K562 (cell line): ENCODE results near the gene SNX25. TPM values are rescaled to one million over a fixed set of nuclear protein-coding genes. Genes with fewer than 3 reads are reported as not detected.

ENCODE experiments used
- ATAC-seq: fragments of 200-7000 bp; cut with Tn5 transposase; 3 replicates; pipeline ENCODE4 v1.9.1; 2020; ENCODE audit warnings: moderate library complexity
- BruUV-seq: library from RNA; stranded (reverse); fragments of 400-500 nt; replicated peaks from 2 replicates; lab custom pipeline; 2021; lab: Mats Ljungman, UMichigan
- CTCF ChIA-PET: fragments of 300-600 bp; formaldehyde crosslinking; extraction: SDS; loops from one replicate; lab custom pipeline; 2021; ENCODE audit warnings: low intra/inter-chr PET ratio; lab: Yijun Ruan, JAX
- POLR2A ChIA-PET: fragments of 300-600, 350-650 bp; sonication (Branson Sonifier 250); formaldehyde crosslinking; extraction: SDS; loops from one replicate; lab custom pipeline; 2021; ENCODE audit warnings: antibody characterized with exemption, inconsistent platforms; lab: Yijun Ruan, JAX
- DNase-seq, 4 experiments: peaks; one replicate each; pipeline versions ENCODE4 v3.0.0 to v3.0.0-alpha.2; 2011 to 2018; ENCODE audit warnings: low spot score in 3 of 4, mixed read lengths in 3 of 4; ENCODE audit errors: extremely low read depth in 1 of 4
- FAIRE-seq: peaks from 2 replicates; lab custom pipeline; 2011; peaks lifted over from hg19 to GRCh38; lab: Jason Lieb, UNC
- H2AFZ ChIP-seq: 2 replicates; pipeline ENCODE4 v1.6.0; 2011; ENCODE audit warnings: low read depth, low read length, control low read depth, inconsistent platforms
- H3K27ac ChIP-seq: fragments of 200-600 bp; 3 replicates; pipeline ENCODE4 v1.8.0; 2011; ENCODE audit warnings: low read depth, mild to moderate bottlenecking, control low read depth, inconsistent platforms, low read length, moderate library complexity, mixed read lengths; ENCODE audit errors: extremely low read depth
- H3K27me3 ChIP-seq, 2 experiments: fragments of 300-600 bp in 1 of 2; 2 replicates in 1 of 2; 3 replicates in 1 of 2; pipeline versions ENCODE4 v1.6.0 to v1.8.0; 2011; ENCODE audit warnings: inconsistent platforms in 2 of 2, low read length in 2 of 2, mild to moderate bottlenecking in 1 of 2, mixed read lengths in 1 of 2, moderate library complexity in 1 of 2; ENCODE audit not compliant: control insufficient read depth in 2 of 2, insufficient read depth in 2 of 2
- H3K36me3 ChIP-seq: fragments of 300-600 bp; 3 replicates; pipeline ENCODE4 v1.8.0; 2011; ENCODE audit warnings: mild to moderate bottlenecking, low read length, inconsistent platforms; ENCODE audit not compliant: control insufficient read depth, insufficient read depth
- H3K4me1 ChIP-seq, 2 experiments: fragments of 200-600 bp in 1 of 2; replicated peaks in 1 of 2; 2 replicates in 1 of 2; 3 replicates in 1 of 2; pipeline versions ENCODE4 v1.5.1 to v1.8.0; 2011; ENCODE audit warnings: inconsistent platforms in 2 of 2, low read length in 2 of 2, mild to moderate bottlenecking in 1 of 2, mixed read lengths in 1 of 2, moderate library complexity in 1 of 2; ENCODE audit not compliant: control insufficient read depth in 2 of 2, insufficient read depth in 2 of 2
- H3K4me2 ChIP-seq: 2 replicates; pipeline ENCODE4 v1.6.1; 2011; ENCODE audit warnings: low read length, control low read depth, inconsistent platforms, mixed read lengths; ENCODE audit not compliant: insufficient read depth
- H3K4me3 ChIP-seq: fragments of 200-600 bp; sonication (generic), shearing (Covaris generic); 2 replicates; pipeline ENCODE4 v1.5.1; 2016; ENCODE audit warnings: control low read depth, inconsistent platforms
- H3K79me2 ChIP-seq: fragments of 200-600 bp; 3 replicates; pipeline ENCODE4 v1.8.0; 2011; ENCODE audit warnings: low read length, inconsistent platforms; ENCODE audit not compliant: control insufficient read depth, insufficient read depth
- H3K9ac ChIP-seq, 2 experiments: 2 replicates each; pipeline versions ENCODE4 v1.6.0 to v1.6.1; 2011; ENCODE audit warnings: low read depth in 2 of 2, low read length in 2 of 2, control low read depth in 1 of 2, inconsistent platforms in 1 of 2, mild to moderate bottlenecking in 1 of 2, mixed read lengths in 1 of 2; ENCODE audit not compliant: insufficient read depth in 1 of 2
- H3K9me1 ChIP-seq: one replicate; pipeline ENCODE4 v1.6.0; 2011; ENCODE audit warnings: inconsistent platforms, mild to moderate bottlenecking, low read length, moderate library complexity; ENCODE audit not compliant: control insufficient read depth, insufficient read depth
- H3K9me3 ChIP-seq: replicated peaks from 2 replicates; pipeline ENCODE4 v1.5.1; 2011; ENCODE audit warnings: low read depth, low read length, inconsistent platforms; ENCODE audit not compliant: control insufficient read depth, insufficient read depth
- H4K20me1 ChIP-seq: replicated peaks from 2 replicates; pipeline ENCODE4 v1.6.1; 2011; ENCODE audit warnings: low read length, inconsistent platforms, mixed read lengths; ENCODE audit not compliant: control insufficient read depth, insufficient read depth
- BRD4 ChIP-seq: fragments of 200-600 bp; sonication (generic); IDR thresholded peaks from 2 replicates; pipeline ENCODE4 v1.6.1; 2017; ENCODE audit warnings: inconsistent platforms
- CEBPB ChIP-seq: fragments of 450-650 bp; IDR thresholded peaks from 2 replicates; pipeline ENCODE4 v1.6.1; 2016; ENCODE audit warnings: missing genetic modification characterization, missing compliant biosample characterization
- DPF2 ChIP-seq: fragments of 450-650 bp; IDR thresholded peaks from 2 replicates; pipeline ENCODE4 v1.6.1; 2016
- LCOR ChIP-seq: sonication (generic); formaldehyde crosslinking; IDR thresholded peaks from 2 replicates; pipeline ENCODE4 v1.8.0; 2022; ENCODE audit warnings: mild to moderate bottlenecking, missing genetic modification reagents
- SMAD1 ChIP-seq: fragments of 150-350 bp; IDR thresholded peaks from 2 replicates; pipeline ENCODE4 v1.6.1; 2014; ENCODE audit warnings: low read length, low read depth; ENCODE audit not compliant: partially characterized antibody
- SP2 ChIP-seq: IDR thresholded peaks from 2 replicates; pipeline ENCODE4 v1.6.1; 2011; ENCODE audit warnings: mild to moderate bottlenecking, low read depth, low read length, moderate library complexity; ENCODE audit not compliant: poor library complexity, severe bottlenecking; ENCODE audit errors: extremely low read depth
- TAF1 ChIP-seq: IDR thresholded peaks from 2 replicates; pipeline ENCODE4 v1.6.1; 2011; ENCODE audit warnings: mild to moderate bottlenecking, low read length, moderate library complexity; ENCODE audit not compliant: insufficient read depth, control insufficient read depth, severe bottlenecking; ENCODE audit errors: extremely low read depth
- TEAD2 ChIP-seq: fragments of 450-650 bp; IDR thresholded peaks from 2 replicates; pipeline ENCODE4 v1.6.1; 2016; ENCODE audit warnings: missing genetic modification characterization, control low read depth, missing compliant biosample characterization
- ZKSCAN3 ChIP-seq: fragments of 250-450 bp; sonication (Bioruptor Pico); IDR thresholded peaks from 2 replicates; pipeline ENCODE4 v1.4.0; 2020
- ZNF830 ChIP-seq: fragments of 250-450 bp; sonication (Bioruptor Pico); IDR thresholded peaks from 2 replicates; pipeline ENCODE4 v1.5.0; 2021; ENCODE audit warnings: mild to moderate bottlenecking
- WGBS: fragments of 100-300 bp; shearing (Covaris generic); methylation state at CpG from one replicate; pipeline ENCODE4 v1.1.6; 2016; ENCODE audit warnings: low coverage, mixed read lengths; ENCODE audit not compliant: insufficient coverage; ENCODE audit errors: missing lambda C conversion rate; 5-methylcytosine and 5-hydroxymethylcytosine counted together
- in situ Hi-C: fragments of 300-500 bp; cut with MboI; formaldehyde crosslinking; loops from 4 replicates; pipeline ENCODE4 v1.15.0; 2018; ENCODE audit warnings: inconsistent platforms, mixed read lengths
- intact Hi-C: fragments of 100-400 bp; cut with micrococcal nuclease; formaldehyde crosslinking; loops from 2 replicates; pipeline ENCODE4 v1.14.2; 2022
- polyA plus RNA-seq, 8 experiments: library from polyadenylated mRNA; depleted of rRNA in 4 of 8; stranded (reverse) in 5 of 8; unstranded in 3 of 8; fragments of >200 nt; fragmentation: Nextera tagmentation in 2 of 8; fragmentation: Illumina TruSeq in 1 of 8; extraction: Ambion mirVana in 2 of 8; extraction: Trizol in 1 of 8; gene quantifications; 2 replicates each; pipeline versions ENCODE4 v1.2.1 to v1.2.3, GENCODE V29; 2011 to 2014; ENCODE audit warnings: inconsistent platforms in 1 of 8, missing spikeins in 1 of 8
- total RNA-seq, 7 experiments: library from RNA; depleted of rRNA in 6 of 7; stranded (reverse); fragments of >200 nt in 6 of 7; fragmentation: Illumina TruSeq in 2 of 7; extraction: Trizol in 2 of 7; gene quantifications; 2 replicates each; pipeline versions ENCODE4 v1.2.1 to v1.2.3, GENCODE V29; 2011 to 2021; ENCODE audit warnings: low replicate concordance in 1 of 7
- TF ChIP-seq, protein P1 (sequence below): fragments of 450-650 bp; formaldehyde crosslinking; IDR thresholded peaks from 2 replicates; pipeline ENCODE4 v1.4.0; 2022; ENCODE audit warnings: missing genetic modification characterization
- TF ChIP-seq, protein P2 (sequence below): fragments of 450-650 bp; formaldehyde crosslinking; IDR thresholded peaks from 2 replicates; pipeline ENCODE4 v1.4.0; 2022; ENCODE audit warnings: mild to moderate bottlenecking, moderate library complexity
- TF ChIP-seq, protein P3 (sequence below): sonication (generic); formaldehyde crosslinking; IDR thresholded peaks from 2 replicates; pipeline ENCODE4 v1.8.0; 2023; ENCODE audit warnings: mild to moderate bottlenecking, missing genetic modification reagents
- TF ChIP-seq, protein P4 (sequence below): conservative IDR thresholded peaks from 2 replicates; pipeline ENCODE4 v1.6.1; 2011; ENCODE audit warnings: low read depth, mild to moderate bottlenecking, low read length; ENCODE audit not compliant: control insufficient read depth

Gene SNX25
- total and polyA plus RNA-seq, 9 of the 15 experiments (the other 6 are each of a cell fraction or from before 2014, with no cell fraction given) = 2.5 to 23.4 (median 13.3) TPM

DNA sequence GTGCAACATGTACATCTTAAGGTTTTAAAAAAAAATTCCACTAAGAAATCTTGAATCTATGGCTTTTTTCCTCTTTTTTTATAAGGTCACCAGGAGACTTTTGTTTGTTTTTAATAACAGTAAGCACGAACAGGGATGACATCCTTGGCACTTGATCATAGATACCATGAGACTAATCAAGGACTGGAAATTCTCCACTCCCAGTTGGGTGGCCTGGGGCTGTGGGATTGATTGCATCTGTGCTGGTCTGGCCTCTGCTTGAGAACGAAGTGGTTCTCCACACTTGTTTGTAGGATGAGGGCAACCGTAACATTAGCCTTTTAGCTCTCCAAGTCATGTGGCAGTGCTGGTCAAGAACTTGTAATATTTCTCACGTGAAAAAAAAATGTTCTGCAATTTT is 35.4 kb downstream of the SNX25 start (continued):
- TF ChIP-seq BRD4 = no peak
- no peak for TF ChIP-seq SP2
- TF ChIP-seq SMAD1 = no peak

DNA sequence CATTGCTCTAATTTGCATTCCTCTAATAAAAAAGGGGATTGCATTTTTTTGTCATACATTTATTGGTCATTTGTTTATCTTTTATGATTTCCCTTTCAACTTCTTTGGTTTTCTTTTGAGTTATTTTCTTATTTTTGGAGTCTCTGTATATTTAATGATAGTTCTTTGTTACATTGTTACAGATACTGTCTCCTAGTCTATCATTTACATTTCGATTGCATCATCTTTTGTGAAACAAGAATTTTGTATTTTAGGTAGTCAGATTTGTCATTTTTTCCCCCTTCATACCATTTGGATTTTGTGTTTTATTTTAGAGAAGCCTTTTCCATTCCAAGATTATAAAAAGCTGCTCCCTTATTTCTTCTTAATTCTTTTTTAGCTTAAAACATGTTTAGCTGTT is 37.1 kb downstream of the SNX25 start:
- no peak for FAIRE-seq
- in situ Hi-C loops (no loop called here), intact Hi-C loops (loop anchor here (5.0 kb wide), 1 partner anchor 34 kb away; no protein-coding TSS in a partner anchor)
- H4K20me1 ChIP-seq = no peaks in the 10 kb centered on the region; the same call in 1 of the 2 replicates
- H2AFZ ChIP-seq = no peak overlapping the region
- H3K9me3 ChIP-seq = no peaks in the 10 kb centered on the region
- CTCF ChIA-PET = no interaction called here
- H3K36me3 ChIP-seq = no peaks in the 10 kb centered on the region
- POLR2A ChIA-PET = interaction anchor here (1.2 kb wide), 2 partner anchors 10 to 103 kb away, joined by 4 read pairs; partner anchors contain the start of gene SLC25A4
- H3K27ac ChIP-seq = no peak overlapping the region
- no peaks in the 10 kb centered on the region for H3K27me3 ChIP-seq
- no peak overlapping the region for H3K4me3 ChIP-seq
- no peak overlapping the region for H3K4me2 ChIP-seq
- DNase-seq = no peak
- 28% methylated on average over 1 of the region's 1 CpG for WGBS
- peak; percentile 25; the same call in 1 of the 3 replicates for ATAC-seq
- no TSS peak for BruUV-seq
- no peaks in the 10 kb centered on the region for H3K79me2 ChIP-seq
- no peaks in the 10 kb centered on the region; a peak in 4 of 5 replicates for H3K4me1 ChIP-seq
- H3K9ac ChIP-seq = no peak overlapping the region
- no peaks in the 10 kb centered on the region for H3K9me1 ChIP-seq
- TF ChIP-seq, protein P1, sequence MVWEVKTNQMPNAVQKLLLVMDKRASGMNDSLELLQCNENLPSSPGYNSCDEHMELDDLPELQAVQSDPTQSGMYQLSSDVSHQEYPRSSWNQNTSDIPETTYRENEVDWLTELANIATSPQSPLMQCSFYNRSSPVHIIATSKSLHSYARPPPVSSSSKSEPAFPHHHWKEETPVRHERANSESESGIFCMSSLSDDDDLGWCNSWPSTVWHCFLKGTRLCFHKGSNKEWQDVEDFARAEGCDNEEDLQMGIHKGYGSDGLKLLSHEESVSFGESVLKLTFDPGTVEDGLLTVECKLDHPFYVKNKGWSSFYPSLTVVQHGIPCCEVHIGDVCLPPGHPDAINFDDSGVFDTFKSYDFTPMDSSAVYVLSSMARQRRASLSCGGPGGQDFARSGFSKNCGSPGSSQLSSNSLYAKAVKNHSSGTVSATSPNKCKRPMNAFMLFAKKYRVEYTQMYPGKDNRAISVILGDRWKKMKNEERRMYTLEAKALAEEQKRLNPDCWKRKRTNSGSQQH (CRISPR knock-in tag) = no peak
- TF ChIP-seq TAF1 = no peak
- peak; percentile 19; the same call in 1 of the 2 replicates for TF ChIP-seq DPF2
- TF ChIP-seq ZKSCAN3 = no peak
- no peak for TF ChIP-seq TEAD2
- TF ChIP-seq, protein P2, sequence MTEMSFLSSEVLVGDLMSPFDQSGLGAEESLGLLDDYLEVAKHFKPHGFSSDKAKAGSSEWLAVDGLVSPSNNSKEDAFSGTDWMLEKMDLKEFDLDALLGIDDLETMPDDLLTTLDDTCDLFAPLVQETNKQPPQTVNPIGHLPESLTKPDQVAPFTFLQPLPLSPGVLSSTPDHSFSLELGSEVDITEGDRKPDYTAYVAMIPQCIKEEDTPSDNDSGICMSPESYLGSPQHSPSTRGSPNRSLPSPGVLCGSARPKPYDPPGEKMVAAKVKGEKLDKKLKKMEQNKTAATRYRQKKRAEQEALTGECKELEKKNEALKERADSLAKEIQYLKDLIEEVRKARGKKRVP (CRISPR knock-in tag) = peak; percentile 94
- TF ChIP-seq, protein P3, sequence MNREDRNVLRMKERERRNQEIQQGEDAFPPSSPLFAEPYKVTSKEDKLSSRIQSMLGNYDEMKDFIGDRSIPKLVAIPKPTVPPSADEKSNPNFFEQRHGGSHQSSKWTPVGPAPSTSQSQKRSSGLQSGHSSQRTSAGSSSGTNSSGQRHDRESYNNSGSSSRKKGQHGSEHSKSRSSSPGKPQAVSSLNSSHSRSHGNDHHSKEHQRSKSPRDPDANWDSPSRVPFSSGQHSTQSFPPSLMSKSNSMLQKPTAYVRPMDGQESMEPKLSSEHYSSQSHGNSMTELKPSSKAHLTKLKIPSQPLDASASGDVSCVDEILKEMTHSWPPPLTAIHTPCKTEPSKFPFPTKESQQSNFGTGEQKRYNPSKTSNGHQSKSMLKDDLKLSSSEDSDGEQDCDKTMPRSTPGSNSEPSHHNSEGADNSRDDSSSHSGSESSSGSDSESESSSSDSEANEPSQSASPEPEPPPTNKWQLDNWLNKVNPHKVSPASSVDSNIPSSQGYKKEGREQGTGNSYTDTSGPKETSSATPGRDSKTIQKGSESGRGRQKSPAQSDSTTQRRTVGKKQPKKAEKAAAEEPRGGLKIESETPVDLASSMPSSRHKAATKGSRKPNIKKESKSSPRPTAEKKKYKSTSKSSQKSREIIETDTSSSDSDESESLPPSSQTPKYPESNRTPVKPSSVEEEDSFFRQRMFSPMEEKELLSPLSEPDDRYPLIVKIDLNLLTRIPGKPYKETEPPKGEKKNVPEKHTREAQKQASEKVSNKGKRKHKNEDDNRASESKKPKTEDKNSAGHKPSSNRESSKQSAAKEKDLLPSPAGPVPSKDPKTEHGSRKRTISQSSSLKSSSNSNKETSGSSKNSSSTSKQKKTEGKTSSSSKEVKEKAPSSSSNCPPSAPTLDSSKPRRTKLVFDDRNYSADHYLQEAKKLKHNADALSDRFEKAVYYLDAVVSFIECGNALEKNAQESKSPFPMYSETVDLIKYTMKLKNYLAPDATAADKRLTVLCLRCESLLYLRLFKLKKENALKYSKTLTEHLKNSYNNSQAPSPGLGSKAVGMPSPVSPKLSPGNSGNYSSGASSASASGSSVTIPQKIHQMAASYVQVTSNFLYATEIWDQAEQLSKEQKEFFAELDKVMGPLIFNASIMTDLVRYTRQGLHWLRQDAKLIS (CRISPR knock-in tag) = no peak
- no peak for TF ChIP-seq ZNF830 (CRISPR knock-in tag)
- peak; percentile 87 for TF ChIP-seq CEBPB (tag)
- TF ChIP-seq, protein P4, sequence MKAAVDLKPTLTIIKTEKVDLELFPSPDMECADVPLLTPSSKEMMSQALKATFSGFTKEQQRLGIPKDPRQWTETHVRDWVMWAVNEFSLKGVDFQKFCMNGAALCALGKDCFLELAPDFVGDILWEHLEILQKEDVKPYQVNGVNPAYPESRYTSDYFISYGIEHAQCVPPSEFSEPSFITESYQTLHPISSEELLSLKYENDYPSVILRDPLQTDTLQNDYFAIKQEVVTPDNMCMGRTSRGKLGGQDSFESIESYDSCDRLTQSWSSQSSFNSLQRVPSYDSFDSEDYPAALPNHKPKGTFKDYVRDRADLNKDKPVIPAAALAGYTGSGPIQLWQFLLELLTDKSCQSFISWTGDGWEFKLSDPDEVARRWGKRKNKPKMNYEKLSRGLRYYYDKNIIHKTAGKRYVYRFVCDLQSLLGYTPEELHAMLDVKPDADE = no peak
- TF ChIP-seq LCOR (CRISPR knock-in tag) = no peak
